ENCODE data around the gene DSC1.
"Not testable (repeated sequence)": the region's sequence is repeated elsewhere in the genome, so short reads cannot be mapped to it uniquely, and the experiment has no call there.

The DSC1 gene

DNA sequence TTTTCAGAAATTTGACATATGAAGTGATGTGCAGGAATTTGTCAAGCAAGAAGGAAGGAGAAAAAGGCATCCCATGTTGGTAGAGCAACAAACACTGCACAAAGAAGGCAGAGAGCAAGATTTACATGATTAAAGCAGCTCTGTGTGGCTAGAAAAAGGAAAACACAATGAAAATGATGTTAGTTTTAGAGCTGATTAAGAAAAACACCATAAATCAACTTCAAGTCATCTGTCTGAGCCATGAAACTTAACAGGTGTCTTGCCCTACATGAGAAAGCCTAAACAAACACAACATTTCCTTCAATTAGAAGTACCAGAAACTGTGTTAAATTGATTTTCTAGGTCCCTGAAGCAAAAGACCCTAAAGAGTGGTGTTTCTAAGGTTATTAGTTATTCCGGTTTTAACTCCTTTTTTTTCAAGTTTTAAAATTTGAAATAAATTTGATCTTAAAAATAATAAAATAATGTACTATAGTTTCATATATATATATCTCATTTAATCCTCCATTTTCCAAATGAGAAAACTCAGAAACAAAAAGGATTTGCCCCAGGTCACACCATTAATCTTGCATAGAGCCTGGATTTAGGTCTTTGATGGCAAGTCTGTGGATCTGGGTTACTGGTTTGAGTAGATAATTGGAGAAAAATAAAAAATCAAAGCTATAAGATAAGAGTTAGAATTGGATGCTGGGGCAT lies 8.6 kb upstream of the DSC1 start:
- no peak for DNase-seq (ENCODE audit: low spot score)

DNA sequence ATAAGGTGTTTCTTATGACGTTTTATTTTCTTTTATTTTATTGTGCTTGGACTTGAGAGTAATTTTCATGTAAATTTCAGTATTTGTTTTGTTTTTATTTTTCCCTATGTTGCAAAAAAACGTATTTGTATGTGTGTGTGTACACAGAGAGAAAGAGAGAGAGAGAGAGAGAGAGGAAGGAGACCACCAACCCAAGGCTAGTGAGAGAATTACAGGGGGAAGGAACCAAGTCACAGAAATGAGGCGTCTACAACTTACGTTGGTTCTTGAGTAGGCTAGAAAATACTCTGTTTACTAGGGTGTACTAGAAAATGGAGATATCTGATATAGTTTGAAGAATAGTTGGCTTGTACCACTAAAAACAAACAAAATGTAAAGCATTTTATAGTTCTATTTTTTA lies 7.7 kb upstream of the DSC1 start:
- DNase-seq (ENCODE audit: low spot score): no peak

- no peak for DNase-seq (ENCODE audit: low spot score)
Measured at GRCh38 chr18:31162419-31162793, 250 bp downstream of the DSC1 start.

GRCh38 chr18:31161757-31162418 lies 768 bp downstream of the DSC1 start:
- DNase-seq (ENCODE audit: low spot score): no peak

DNA sequence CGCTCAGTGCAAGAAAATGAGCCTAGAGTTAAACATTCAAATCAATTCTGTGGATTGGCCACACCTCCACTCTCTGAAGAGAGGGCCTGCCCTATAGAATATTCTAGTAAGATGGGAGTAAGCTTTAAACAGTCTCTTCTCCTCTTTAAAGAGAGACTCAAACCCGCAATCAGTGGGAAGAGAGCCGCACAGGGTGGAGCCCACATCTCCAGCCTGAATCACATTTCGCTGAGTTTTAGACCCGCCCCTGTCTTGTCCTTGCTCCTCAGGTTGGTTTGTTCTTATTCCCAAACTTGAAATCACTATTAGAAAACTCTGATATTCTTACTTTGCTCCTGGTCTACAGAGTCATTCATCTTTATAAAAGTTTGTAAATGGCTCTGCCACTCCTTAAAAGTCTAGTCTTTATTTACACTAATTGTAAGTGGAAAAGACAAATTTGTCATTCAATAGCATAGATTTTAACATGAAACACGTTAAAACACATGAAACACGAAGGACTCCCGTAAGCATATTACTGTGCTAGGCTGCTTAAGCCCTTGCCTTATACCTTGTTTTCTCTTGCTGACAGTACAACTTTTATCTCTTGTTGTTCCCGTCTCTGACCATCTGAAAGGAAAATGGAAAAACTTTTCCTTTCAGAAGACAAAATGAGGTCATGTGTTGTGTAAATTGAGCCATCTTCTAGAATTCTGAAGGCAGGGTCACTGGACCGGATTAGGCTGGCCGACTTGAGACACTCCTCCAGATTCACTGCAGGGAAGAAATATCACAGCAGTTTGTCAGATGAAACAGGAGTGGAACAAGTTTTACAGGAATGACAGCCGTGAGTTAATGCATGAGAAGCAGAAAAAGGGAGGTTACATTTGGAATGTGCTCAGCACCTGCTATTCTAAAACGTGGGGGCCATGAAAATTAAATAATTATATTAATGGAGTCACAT lies 5.6 kb downstream of the DSC1 start:
- DNase-seq (ENCODE audit: low spot score): no peak

- DNase-seq (ENCODE audit: low spot score): no peak
Measured at GRCh38 chr18:31155498-31155897, 7.2 kb downstream of the DSC1 start.

GRCh38 chr18:31154181-31154580 lies 8.5 kb downstream of the DSC1 start:
- DNase-seq (ENCODE audit: low spot score): no peak

GRCh38 chr18:31149351-31149750 lies 13.3 kb downstream of the DSC1 start:
- DNase-seq (ENCODE audit: low spot score): no peak

DNA sequence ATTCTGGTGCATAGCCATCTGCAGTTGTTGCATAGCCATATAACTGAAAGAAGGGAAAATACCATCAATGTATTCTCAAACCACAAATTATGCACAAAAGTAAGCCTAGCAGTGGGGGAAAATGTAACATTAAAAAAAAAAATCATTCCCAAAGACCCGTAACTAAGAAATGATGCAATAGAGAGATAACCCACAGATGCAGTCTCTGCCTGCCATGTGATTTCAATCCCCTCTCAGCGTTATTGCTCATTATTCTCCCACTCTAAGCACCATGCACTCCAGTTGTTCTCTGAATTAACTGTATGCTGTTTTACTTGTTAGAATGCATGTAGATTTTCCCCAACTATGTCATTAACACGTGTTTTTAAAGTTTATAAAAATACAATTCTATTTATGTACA lies 14.1 kb downstream of the DSC1 start:
- DNase-seq (ENCODE audit: low spot score): no peak

DNA sequence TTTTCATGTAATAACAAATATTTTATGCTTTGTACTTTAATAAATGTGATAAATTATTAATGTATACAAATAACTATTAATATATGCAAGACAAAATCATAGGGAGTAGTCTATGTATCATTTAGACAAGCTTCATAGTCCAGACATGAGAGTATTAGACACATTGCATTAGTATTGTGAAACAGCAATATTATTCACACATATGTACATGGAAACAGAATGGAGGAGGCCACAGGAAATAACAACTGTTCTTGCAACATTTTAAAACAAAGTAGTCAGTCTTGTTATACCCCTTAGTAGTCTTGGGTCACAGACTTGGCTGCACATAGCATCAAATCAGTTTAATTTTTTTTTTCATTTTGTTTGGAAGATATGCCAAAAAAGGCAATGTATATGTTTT lies 15.8 kb downstream of the DSC1 start:
- no peak for DNase-seq (ENCODE audit: low spot score)

DNA sequence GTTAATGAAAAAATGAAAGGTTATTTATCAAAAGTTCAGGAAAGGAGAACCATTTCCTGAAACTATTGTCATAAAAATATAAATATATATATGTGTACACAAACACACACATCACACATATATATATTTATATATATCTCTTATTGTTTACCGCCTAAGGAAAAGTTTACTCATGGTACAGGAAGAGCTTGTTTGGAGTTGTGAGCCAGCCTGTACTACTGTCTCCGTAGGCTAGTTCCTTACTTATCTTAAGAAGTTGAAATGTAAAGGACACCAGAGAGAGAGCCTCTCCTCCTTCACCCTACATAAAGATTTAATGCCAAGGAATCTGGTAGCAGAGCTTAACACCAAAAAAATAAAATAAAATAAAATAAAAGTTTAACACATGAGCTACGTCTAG lies 19.6 kb downstream of the DSC1 start:
- DNase-seq (ENCODE audit: low spot score): no peak

- DNase-seq (ENCODE audit: low spot score): no peak
Measured at GRCh38 chr18:31138709-31139108, 23.9 kb downstream of the DSC1 start.

DNA sequence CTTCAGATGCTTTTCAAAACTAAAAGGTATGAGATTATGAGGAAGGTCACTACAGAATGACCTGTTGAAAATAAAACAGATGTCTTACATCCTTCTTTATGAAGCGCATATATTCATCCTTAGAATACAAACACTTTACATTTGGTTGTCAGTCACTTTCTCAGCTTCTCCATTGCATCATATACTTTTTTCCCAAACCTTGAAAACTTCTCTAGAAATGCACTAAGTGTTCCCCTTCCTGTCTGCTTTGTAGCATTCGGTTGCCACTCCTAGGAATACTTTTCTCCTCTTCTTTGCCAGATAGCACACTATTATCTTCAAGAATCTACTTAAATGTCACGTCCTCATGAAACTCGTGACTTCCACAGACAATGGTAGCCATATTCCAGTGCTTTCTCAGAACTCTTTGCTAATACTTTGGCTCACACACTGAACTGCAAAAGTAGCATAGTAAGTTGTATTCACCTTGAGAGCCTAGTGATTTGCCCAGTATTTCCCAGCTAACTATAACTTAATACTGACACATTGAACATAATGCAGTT lies 27.6 kb downstream of the DSC1 start:
- DNase-seq (ENCODE audit: low spot score): no peak

- DNase-seq (ENCODE audit: low spot score): no peak
Measured at GRCh38 chr18:31129398-31130115, 33.1 kb downstream of the DSC1 start.

GRCh38 chr18:31125878-31126277 lies 36.8 kb downstream of the DSC1 start:
- no peak for DNase-seq (ENCODE audit: low spot score)

- DNase-seq (ENCODE audit: low spot score): not testable (repeated sequence)
Measured at GRCh38 chr18:31123125-31123524, 39.5 kb downstream of the DSC1 start.

- DNase-seq (ENCODE audit: low spot score): no peak
Measured at GRCh38 chr18:31120594-31120993, 42.1 kb downstream of the DSC1 start.

- no peak for DNase-seq (ENCODE audit: low spot score)
Measured at GRCh38 chr18:31116853-31117595, 45.6 kb downstream of the DSC1 start.

DNA sequence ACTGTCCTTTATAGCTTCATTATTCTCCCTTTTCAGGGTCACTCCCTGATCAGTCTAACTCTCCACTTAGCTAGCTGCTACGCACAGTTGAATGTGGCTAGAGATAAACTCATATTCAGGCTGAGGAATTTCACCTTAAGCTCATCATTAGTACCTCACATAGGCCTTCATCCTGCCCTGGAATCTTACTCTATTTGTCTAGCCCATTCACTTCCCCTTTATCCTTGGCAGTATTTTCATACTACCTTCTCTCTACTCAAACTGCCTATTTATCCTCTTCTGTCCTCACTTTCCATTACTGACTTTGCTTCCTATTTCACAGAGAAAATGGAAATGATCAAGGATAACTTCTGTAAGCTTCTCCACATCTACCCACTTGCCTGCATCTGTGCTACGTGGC lies 49.9 kb downstream of the DSC1 start:
- DNase-seq (ENCODE audit: low spot score): no peak

DNA sequence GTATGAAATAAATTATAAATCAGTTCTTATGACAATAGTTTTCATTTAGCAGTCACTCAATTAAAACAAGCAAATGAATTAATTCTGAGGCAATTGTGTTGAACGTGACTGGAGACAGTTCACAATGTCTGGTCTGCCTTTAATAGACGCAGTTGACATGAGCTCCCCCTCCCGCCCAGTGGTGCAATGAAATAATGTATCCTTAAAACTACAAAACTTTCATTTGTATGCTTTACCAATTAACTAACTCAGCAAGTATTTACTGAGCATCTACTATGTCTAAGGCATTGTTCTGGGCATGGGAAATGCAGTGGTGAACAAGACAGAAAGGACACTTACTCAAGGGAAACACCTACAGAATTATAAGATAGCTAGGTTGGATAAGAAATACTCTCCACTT lies 56.9 kb downstream of the DSC1 start:
- no peak for DNase-seq (ENCODE audit: low spot score)

- DNase-seq (ENCODE audit: low spot score): no peak
Measured at GRCh38 chr18:31104444-31104843, 58.2 kb downstream of the DSC1 start.
